LoVo (cell line): ENCODE results near the gene LGALS3BP.
"Not testable (repeated sequence)": the region's sequence is repeated elsewhere in the genome, so short reads cannot be mapped to it uniquely, and the experiment has no call there.

Experiments
- DNase-seq: peaks from one replicate; pipeline ENCODE4 v3.0.0-alpha.2; 2016; ENCODE audit warnings: low spot score

LGALS3BP gene

DNA sequence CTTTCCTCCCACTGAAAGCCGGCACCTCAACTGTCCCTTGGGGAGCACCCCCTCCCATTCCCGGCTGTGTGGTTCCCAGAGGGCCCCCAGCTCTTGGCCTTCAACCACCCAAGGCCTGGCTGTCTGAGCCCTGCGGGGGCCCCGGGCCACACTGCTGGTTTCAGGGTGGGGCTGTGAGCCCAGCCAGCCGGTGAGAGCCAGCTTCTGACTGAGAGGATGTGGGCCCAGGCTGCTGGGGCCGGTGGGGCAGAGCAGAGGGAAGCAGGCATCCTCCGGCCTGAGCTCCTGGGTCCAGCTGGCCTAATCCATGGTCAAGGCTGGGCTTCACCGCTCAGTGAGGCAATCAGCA is 875 bp upstream of the LGALS3BP start:
- no peak for DNase-seq

- DNase-seq = no peak
These were observed 1.4 kb downstream of the LGALS3BP start for GRCh38 chr17:78977997-78978973.

GRCh38 chr17:78977681-78977943 is 2.1 kb downstream of the LGALS3BP start:
- DNase-seq = no peak

DNA sequence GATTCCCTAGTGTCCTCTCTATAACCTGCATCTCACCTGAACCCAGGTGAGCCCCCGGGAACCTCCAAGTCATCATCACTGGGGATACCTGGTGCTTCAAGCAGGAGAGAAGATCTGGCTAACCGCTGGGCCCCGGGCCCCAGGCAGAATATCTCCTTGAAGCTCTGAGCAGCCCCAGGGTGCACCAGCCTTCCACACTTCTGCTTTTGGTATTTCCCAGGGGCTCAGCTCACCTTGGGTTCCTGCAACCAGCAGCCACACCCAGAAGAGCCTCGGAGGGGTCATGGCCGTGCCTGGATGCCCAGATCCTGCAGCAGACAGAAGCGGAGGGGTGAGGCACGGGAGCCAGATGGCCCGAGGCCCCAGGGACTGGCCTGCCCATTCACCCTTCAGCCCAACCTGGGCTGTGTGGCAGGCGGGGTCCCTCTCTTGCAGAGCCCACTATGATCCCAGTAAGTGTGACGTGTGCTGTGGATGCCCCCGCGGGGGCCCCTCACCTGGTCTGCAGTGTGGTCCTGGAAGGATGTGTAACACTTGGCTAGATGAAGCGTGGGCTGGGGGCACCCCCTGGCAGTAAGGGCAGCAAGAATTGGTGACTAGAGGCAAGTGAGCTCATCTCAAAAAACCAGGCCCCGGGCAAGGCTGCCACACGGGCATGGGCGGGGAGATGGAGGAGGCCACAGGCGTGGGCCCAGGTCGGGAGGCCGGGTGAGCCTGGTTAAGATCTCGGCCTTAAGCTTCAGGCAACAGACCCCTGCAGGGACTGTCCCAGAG is 2.6 kb downstream of the LGALS3BP start:
- no peak for DNase-seq

GRCh38 chr17:78974635-78975591 is 4.8 kb downstream of the LGALS3BP start:
- no peak for DNase-seq

DNA sequence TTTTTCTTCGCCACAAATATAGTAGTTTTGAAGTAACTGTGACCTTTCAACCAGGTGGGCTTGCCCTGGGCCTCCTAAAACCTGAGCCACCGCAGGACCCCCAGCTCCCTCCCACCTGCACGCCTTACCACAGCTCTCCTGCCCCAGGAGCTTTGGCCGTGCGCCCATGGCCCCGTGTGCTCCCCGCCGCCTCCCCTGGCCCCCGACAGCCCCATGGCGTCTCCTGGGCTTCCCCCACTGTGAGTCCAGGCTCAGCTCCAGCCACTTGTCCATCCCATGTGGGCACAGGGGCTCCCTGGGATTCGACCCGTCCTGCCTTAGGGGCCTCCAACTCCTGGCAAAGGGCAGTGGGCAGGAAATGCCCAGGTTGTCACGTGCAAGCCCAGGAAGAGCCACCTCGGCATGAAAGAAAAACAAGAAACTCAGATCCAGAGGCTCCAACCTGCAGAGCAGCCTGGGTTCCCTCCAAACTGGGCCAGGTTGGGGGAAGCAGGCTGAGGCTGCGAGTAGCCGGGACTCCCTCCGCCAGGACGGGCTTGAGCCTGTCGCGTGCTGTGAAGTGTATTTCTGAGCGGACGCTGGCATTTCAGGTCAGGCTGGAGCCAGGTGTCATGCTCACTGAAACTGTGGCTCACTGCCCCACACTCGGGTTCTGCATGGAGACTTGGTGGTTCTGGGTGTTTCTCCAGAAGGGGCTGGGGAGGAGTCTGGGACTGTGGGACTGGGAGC is 5.8 kb downstream of the LGALS3BP start:
- DNase-seq = no peak

DNA sequence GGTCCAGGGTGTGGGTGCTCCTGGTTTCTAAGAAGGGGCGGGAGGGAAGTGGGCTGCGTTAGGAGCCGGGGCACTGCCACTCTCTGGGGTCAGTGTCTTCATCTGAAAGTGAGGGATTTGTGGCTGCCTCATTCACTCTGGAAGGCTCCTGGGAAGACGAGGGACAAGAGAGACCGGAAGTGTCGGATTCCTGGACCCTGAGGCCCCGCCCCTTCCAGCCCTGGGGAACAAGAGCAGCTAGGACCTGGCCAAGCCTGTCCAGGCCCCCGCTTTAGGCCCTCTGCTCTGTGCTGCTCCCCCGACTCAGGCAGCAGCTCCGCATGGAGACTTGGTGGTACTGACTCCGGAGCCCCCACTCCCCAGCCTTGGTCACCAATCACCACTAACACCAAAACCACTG is 6.5 kb downstream of the LGALS3BP start:
- no peak for DNase-seq

- DNase-seq = no peak
These were observed 7.1 kb downstream of the LGALS3BP start for GRCh38 chr17:78972507-78973105.

DNA sequence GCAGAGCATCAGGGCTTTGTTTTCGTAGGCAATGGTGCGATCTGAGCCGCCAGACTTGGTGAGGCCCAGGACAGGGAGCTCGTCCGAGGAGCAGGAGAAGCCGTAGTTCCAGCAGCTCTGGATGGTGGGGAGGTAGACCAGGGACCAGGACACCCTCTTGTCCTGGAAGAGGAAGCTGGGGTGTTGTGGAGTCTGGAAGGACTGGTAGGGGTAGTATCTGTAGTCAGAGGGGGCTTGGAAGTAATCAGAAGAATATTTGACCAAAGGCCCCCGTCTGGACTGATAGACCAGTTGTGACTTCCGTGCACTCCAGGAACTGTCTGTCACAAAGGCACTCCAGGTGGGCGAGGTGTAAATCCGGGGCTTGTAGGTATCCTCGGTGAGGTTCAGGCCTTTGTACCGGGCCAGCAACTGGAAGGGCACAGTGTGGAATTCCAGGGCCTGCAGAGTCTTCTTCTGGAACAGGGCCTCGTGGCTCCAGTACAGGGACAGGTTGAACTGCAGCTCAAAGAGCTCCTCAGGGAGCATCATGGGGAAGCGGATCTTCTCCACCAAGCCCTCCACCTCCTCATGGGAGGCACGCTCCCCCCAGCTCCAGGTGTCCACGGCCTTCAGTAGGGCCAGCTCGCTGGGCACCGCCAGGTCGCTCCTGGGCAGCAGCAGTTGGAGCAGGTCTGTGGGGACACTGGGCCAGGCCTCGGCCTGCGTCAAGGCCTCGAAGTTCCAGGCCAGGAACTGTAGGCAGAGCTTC is 7.8 kb downstream of the LGALS3BP start:
- DNase-seq = no peak

GRCh38 chr17:78970834-78971755 is 8.6 kb downstream of the LGALS3BP start:
- peak; percentile 52 for DNase-seq

GRCh38 chr17:78969865-78970264 is 9.9 kb downstream of the LGALS3BP start:
- DNase-seq = no peak

DNA sequence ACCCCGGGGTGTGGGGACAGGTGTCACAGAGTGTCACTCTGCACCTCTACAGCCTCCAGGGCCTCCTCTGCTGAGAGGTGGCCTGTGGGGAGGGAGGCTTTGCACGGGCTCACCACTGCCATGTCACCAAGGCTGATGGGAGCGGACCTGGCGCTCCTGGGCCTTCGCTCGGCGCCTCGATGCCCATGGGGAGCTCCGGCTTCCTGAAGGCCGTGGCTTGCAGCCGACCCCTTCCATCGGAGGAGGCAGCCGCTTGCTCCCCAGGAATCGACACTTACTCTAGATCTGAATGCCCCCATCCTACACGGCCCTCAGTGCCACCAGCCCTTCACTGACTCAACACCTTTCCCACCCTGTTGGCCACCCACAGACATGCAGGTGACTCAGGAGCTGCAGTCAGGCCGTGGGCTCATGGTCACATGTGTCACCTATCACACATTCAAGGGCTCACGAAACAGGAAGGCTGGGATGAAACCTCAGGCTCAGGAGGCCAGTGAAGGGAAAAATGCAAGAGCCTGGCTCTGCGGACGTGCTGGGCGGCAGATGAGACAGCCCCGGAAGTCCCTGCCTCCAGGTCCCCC is 11.9 kb downstream of the LGALS3BP start:
- DNase-seq = no peak

- no peak for DNase-seq
These were observed 12.7 kb downstream of the LGALS3BP start for GRCh38 chr17:78966910-78967600.

DNA sequence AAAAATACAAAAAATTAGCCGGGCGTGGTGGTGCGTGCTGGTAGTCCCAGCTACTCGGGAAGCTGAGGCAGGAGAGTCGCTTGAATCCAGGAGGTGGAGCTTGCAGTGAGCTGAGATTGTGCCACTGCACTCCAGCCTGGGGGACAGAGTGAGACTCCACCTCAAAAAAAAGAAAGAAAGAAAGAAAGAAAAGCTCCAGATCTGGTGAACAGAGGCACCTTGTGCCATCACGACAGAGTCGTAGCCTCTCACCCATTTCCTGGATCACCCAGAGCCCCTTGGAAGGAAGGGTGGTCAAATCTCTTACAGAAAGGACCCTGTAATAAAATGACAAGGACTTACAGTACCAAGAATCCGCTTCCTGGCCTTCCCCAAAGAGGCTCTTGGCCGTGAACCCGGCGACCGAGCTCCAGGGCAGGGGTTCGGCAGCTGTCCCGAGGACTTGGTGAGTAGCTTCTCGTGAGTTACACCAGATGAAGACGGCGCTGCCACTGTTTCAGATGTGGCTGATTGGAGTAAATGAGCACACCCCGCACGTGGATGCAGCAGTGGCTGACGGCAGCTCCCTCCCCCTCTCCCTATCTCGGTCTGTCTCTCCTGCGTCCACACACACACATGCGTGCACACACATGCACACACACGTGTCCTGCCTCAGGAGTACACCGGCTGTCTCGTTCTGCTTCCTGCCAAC is 13.5 kb downstream of the LGALS3BP start:
- DNase-seq = no peak

GRCh38 chr17:78965491-78965924 is 14.2 kb downstream of the LGALS3BP start:
- DNase-seq = no peak

DNA sequence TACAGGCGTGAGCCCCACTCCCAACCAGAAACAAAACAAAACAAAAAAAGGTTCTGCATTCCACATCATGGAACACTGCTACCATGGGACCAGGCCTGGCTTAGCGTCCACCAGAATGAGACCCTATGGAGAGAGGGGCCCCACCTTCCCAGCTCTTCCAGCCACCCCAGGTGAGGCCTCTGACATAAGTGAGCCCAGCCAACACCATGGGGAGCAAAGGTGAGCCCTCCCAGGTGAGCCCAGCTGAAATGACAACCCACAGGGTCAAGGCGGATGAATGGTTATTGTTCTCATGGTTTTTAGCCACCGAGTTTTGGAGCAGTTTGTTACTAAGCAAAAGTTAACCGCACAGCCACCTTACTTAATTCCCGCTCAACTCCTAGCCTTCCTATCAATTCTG is 16.3 kb downstream of the LGALS3BP start:
- no peak for DNase-seq

DNA sequence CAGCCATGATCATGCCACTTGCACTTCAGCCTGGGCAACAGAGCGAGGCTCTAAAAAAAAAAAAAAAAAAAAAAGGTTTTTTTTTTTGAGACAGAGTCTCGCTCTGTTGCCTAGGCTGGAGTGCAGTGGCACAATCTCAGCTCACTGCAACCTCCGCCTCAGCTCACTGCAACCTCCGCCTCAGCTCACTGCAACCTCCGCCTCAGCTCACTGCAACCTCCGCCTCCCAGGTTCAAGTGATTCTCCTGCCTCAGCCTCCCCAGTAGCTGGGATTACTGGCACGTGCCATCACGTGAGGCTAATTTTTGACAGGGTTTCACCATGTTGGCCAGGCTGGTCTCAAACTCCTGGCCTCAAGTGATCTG is 16.8 kb downstream of the LGALS3BP start:
- not testable (repeated sequence) for DNase-seq
